SHP77 treated with DMSO at 0.1 percent for 48 hours (cell line): ENCODE measurements around the gene ERCC6.

Experiments used
- DNase-seq: peaks from one replicate; lab custom pipeline; 2025; lab: John Stamatoyannopoulos, UW

The ERCC6 gene

GRCh38 chr10:49538381-49539319 lies at the start of gene ERCC6:
ERCC6 (minus strand) TSS chr10:49539121.
- peak; percentile 64 for DNase-seq

GRCh38 chr10:49587981-49588380 lies 49.1 kb upstream of the ERCC6 start:
- DNase-seq, result no peak

- DNase-seq, result no peak
These were observed 46.5 kb upstream of the ERCC6 start for GRCh38 chr10:49585387-49585786.

- no peak for DNase-seq
These were observed 40.7 kb upstream of the ERCC6 start for GRCh38 chr10:49579621-49580020.

- no peak for DNase-seq
These were observed 39.5 kb upstream of the ERCC6 start for GRCh38 chr10:49578392-49578791.

- no peak for DNase-seq
These were observed 38.4 kb upstream of the ERCC6 start for GRCh38 chr10:49577182-49577925.

GRCh38 chr10:49575489-49576072 lies 36.7 kb upstream of the ERCC6 start:
- no peak for DNase-seq

GRCh38 chr10:49572594-49573114 lies 33.7 kb upstream of the ERCC6 start:
- no peak for DNase-seq

GRCh38 chr10:49571388-49571787 lies 32.5 kb upstream of the ERCC6 start:
- no peak for DNase-seq

- DNase-seq, result no peak
These were observed 30.2 kb upstream of the ERCC6 start for GRCh38 chr10:49569031-49569631.

- DNase-seq, result no peak
These were observed 29.3 kb upstream of the ERCC6 start for GRCh38 chr10:49568235-49568634.

- DNase-seq, result no peak
These were observed 28.9 kb upstream of the ERCC6 start for GRCh38 chr10:49567810-49568209.

GRCh38 chr10:49564461-49565009 lies 25.6 kb upstream of the ERCC6 start:
- no peak for DNase-seq

- DNase-seq, result no peak
These were observed 24.0 kb upstream of the ERCC6 start for GRCh38 chr10:49562893-49563292.

- no peak for DNase-seq
These were observed 21.6 kb upstream of the ERCC6 start for GRCh38 chr10:49560526-49560925.

- DNase-seq, result no peak
These were observed 20.6 kb upstream of the ERCC6 start for GRCh38 chr10:49559476-49559875.

GRCh38 chr10:49558190-49558589 lies 19.3 kb upstream of the ERCC6 start:
- no peak for DNase-seq

- no peak for DNase-seq
These were observed 18.8 kb upstream of the ERCC6 start for GRCh38 chr10:49557681-49558080.

GRCh38 chr10:49556723-49557122 lies 17.8 kb upstream of the ERCC6 start:
- no peak for DNase-seq

- no peak for DNase-seq
These were observed 13.4 kb upstream of the ERCC6 start for GRCh38 chr10:49552277-49552676.

GRCh38 chr10:49550563-49550962 lies 11.6 kb upstream of the ERCC6 start:
- DNase-seq, result no peak
